GM18505 (cell line): ENCODE measurements around the gene SPATA33.
A peak's percentile ranks its signal among the peaks of the same experiment; 100 is the strongest.
"Not testable (repeated sequence)": the region's sequence is repeated elsewhere in the genome, so short reads cannot be mapped to it uniquely, and the experiment has no call there.

Experiments used
- ATAC-seq: cut with Tn5 transposase; IDR thresholded peaks from one replicate; pipeline ENCODE4 v1.9.1; 2021; ENCODE audit not compliant: unreplicated experiment
- POLR2A ChIP-seq: IDR thresholded peaks from 4 replicates; pipeline ENCODE4 v1.6.1; 2011; ENCODE audit warnings: borderline replicate concordance; ENCODE audit not compliant: insufficient read depth, insufficient read length; ENCODE audit errors: extremely low read depth

The SPATA33 gene

GRCh38 chr16:89667633-89668032 lies 10.0 kb downstream of the SPATA33 start:
- no peak for TF ChIP-seq POLR2A
- no peak for ATAC-seq

DNA sequence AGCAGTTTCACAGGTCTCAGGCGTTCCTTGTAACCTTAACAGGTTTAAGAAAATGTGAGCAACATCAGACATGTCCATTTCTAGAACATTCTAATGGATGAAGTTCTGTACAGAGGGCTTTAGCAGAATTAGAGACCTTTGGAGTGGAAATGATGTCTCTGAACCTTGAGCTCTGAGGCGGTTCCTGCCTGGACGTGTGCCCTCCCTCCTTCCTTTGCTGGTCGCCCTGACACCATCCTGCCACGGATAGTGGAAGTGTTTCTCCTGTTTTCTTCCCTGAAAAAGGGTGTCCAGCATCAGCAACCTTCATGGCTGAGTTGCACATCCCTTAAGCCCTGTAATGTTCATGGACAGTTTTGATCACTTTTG lies 11.1 kb downstream of the SPATA33 start:
- TF ChIP-seq POLR2A, result no peak
- no peak for ATAC-seq

- no peak for TF ChIP-seq POLR2A
- no peak for ATAC-seq
Measured at GRCh38 chr16:89669755-89670154, 12.1 kb downstream of the SPATA33 start.

- no peak for ATAC-seq
Measured at GRCh38 chr16:89670496-89671431, 13.1 kb downstream of the SPATA33 start.

DNA sequence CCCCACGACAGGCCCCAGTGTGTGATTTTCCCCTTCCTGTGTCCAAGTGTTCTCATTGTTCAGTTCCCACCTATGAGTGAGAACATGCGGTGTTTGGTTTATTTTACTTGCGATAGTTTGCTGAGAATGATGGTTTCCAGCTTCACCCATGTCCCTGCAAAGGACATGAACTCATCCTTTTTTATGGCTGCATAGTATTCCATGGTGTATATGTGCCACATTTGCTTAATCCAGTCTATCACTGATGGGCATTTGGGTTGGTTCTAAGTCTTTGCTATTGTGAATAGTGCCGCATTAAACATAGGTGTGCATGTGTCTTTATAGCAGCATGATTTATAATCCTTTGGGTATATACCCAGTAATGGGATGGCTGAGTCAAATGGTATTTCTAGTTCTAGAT lies 13.9 kb downstream of the SPATA33 start:
- ATAC-seq, result not testable (repeated sequence)

More at GRCh38 chr16:89670496-89671431, 13.1 kb downstream of the SPATA33 start:
- no peak for TF ChIP-seq POLR2A

DNA sequence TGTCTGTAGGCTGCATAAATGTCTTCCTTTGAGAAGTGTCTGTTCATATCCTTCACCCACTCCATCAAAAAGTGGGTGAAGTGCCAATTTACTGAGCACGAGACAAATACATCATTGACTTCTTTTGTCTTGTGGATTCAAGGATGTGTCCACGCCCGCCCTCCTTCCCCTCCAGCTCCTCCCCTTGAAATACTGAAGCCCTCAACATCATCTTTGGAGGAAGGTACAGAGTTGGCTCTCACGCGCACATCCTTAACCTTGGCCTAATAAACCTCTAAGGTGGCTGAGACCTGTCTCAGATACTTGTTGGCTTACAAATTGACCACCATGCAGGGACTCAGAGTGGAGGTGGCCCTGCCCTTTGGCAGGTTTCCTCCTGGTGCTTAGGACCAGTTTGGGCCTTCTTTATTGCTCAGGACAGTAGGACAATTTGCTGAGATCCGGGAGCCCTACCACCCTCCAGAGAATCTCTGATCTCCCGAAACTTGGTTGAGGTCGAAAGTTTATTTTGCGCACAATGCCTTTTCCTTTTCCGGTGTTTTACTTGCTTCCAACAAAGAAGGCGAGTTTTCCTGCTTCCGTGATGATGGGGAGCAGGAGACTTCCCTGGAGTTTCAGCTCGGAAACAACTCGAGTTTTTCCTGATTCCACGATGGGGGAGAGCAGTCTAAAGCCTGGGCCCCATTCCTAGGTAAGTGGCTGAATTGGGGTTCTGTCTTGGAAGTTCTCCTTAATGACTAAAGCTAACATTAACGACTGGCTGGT lies 14.7 kb downstream of the SPATA33 start:
- TF ChIP-seq POLR2A, result no peak
- ATAC-seq, result no peak

- no peak for ATAC-seq
- TF ChIP-seq POLR2A, result no peak
Measured at GRCh38 chr16:89678258-89678657, 20.6 kb downstream of the SPATA33 start.

- ATAC-seq, result no peak
- TF ChIP-seq POLR2A, result no peak
Measured at GRCh38 chr16:89685916-89686315, 28.3 kb downstream of the SPATA33 start.

DNA sequence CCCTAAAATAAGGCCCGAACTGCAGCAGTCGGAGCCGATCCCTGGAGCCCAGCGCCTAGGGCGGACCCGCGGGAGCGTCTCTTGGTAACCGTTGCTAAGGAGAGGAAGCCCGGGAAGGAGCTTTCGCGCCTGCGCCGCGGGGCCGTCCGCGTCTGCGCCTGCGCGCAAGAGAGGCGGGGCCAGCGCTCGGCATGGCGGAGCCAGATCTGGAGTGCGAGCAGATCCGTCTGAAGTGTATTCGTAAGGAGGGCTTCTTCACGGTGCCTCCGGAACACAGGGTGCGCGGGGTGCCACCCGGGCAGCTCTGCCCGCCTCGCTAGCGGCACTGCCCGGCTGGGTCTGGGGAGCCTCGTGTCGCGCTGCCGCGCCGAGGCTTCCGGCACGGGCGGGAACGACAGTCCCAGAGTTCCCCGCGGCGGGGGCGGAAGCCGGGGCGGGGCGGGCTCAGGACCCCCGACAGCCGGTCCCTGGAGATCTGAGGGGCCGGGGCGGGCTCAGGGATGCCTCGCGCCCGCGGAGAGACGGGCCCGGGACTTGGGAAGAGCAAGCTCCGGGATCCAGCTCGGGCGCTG lies 29.0 kb downstream of the SPATA33 start, which contains the start of gene CDK10:
Gene CDK10 (plus strand): TSS at position 170 of the 572 bp plus-strand sequence. CDS start 22 bp downstream, at position 192.
- peak; percentile 69 for ATAC-seq
- TF ChIP-seq POLR2A, result peak; percentile 96

DNA sequence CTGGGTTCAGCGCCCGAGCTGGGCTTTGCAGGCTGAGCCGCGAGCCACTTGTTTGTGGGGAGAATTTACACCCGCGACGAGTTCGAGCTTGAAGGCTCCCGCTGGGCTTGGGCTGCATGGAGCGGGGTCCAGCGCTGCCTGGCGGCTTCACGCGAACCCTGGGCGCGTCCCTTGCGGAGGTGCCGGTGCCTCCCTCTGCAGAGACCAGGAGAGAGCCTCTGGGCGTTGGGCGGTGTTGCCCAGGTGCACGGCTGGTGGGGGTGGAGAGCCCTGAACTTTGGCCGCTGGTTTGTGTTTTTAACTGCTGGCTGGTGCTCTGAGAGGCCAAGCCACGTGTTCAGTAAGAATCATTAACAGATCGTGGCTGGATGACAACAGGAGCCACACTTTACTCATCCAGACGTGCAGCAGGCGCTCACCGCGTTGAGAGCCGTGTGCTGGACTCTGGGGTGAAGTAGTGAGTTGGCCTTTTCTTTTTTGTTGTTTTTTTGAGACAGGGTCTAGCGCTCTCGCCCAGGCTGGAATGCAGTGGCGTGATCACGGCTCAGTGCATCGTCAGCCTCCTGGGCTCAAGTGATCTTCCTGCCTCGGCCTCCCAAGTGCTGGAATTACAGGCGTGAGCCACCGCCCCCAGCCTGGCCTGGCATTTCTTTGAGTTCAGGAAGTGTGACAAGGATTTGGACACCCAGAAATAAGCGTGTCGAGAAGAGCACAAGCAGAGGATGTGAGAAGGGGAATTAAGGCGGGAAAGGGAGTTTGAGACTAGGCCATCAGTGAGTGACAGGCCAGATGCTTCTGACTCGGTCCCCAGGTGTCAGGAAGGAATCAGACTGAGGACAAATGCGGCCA lies 29.7 kb downstream of the SPATA33 start:
- TF ChIP-seq POLR2A, result no peak
- ATAC-seq, result peak; percentile 42

GRCh38 chr16:89688395-89688794 lies 30.8 kb downstream of the SPATA33 start:
- no peak for ATAC-seq

DNA sequence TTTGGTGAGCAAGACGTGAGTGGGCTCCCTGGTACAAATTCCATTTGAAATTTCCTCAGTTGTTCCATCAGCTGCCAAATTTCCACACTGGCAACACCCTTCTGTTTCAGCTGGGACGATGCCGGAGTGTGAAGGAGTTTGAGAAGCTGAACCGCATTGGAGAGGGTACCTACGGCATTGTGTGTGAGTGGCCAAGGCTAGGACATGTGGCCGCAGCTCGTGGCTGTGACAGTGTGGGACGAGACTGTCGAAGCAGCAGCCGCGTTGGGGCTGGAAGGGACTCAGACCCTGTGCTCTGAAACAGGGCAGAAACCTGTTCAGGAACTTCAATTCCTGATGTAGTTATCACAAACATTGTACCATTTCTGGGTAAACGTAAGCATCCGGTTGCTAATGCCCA lies 31.5 kb downstream of the SPATA33 start:
- ATAC-seq, result no peak
- no peak for TF ChIP-seq POLR2A

More at GRCh38 chr16:89688395-89688794, 30.8 kb downstream of the SPATA33 start:
- no peak for TF ChIP-seq POLR2A

GRCh38 chr16:89689621-89690020 lies 32.0 kb downstream of the SPATA33 start:
- not testable (repeated sequence) for ATAC-seq
